Type B pancreatic cell (in vitro differentiated cells): ENCODE data around the gene SPACA5. TPM values are rescaled to one million over a fixed set of nuclear protein-coding genes. Genes with fewer than 3 reads are reported as not detected.
"Not testable (repeated sequence)": the region's sequence is repeated elsewhere in the genome, so short reads cannot be mapped to it uniquely, and the experiment has no call there.

Experiments used
- DNase-seq: peaks from one replicate; pipeline ENCODE4 v3.0.0; 2021; ENCODE audit warnings: mixed read lengths; ENCODE audit not compliant: unreplicated experiment; ENCODE audit errors: extremely low spot score
- H3K27ac Mint-ChIP-seq: 2 replicates; pipeline ENCODE4 v1.8.0; 2021; ENCODE audit warnings: mild to moderate bottlenecking, mixed read lengths
- H3K27me3 Mint-ChIP-seq: 2 replicates; pipeline ENCODE4 v1.8.0; 2021; ENCODE audit warnings: mixed read lengths
- H3K36me3 Mint-ChIP-seq: 2 replicates; pipeline ENCODE4 v1.8.0; 2021; ENCODE audit warnings: mixed read lengths
- H3K4me1 Mint-ChIP-seq: one replicate; pipeline ENCODE4 v1.8.0; 2021; ENCODE audit warnings: mixed read lengths; ENCODE audit not compliant: unreplicated experiment
- H3K4me3 Mint-ChIP-seq: 2 replicates; pipeline ENCODE4 v1.8.0; 2021; ENCODE audit warnings: mild to moderate bottlenecking, mixed read lengths
- H3K9me3 Mint-ChIP-seq: 2 replicates; pipeline ENCODE4 v1.8.0; 2021; ENCODE audit warnings: mixed read lengths
- CTCF ChIP-seq: fragments of 200-600 bp; sonication (generic); conservative IDR thresholded peaks from 2 replicates; pipeline ENCODE4 v1.5.0; 2021; ENCODE audit warnings: antibody characterized with exemption, mild to moderate bottlenecking
- long read RNA-seq: library from polyadenylated mRNA; unstranded; transcript quantifications from one replicate; pipeline ENCODE4 v2.0.0, GENCODE V29; 2020
- total RNA-seq: library from RNA; stranded (reverse); gene quantifications from 2 replicates; pipeline ENCODE4 v1.2.1, GENCODE V29; 2021; ENCODE audit warnings: low replicate concordance

The SPACA5 gene
- not detected in 2 replicates for total RNA-seq
- long read RNA-seq, result 0 reads

- H3K36me3 Mint-ChIP-seq, DNase-seq, H3K4me3 Mint-ChIP-seq, H3K27me3 Mint-ChIP-seq, H3K9me3 Mint-ChIP-seq, H3K4me1 Mint-ChIP-seq, H3K27ac Mint-ChIP-seq: not testable (repeated sequence)
Measured at GRCh38 chrX:48006688-48007087, at the start of gene SPACA5. TSS of gene SPACA5 (plus strand) at chrX:48006988. CDS start at chrX:48007803, 815 bp downstream.

GRCh38 chrX:47958206-47958605, 48.6 kb upstream of the SPACA5 start:
- H3K27ac Mint-ChIP-seq, H3K4me1 Mint-ChIP-seq, DNase-seq, H3K27me3 Mint-ChIP-seq, H3K9me3 Mint-ChIP-seq, H3K4me3 Mint-ChIP-seq, H3K36me3 Mint-ChIP-seq: not testable (repeated sequence)

GRCh38 chrX:47958761-47959342, 47.9 kb upstream of the SPACA5 start:
- Mint-ChIP-seq H3K27me3 (no peaks in the 10 kb centered on the region), H3K27ac (no peak overlapping the region), H3K36me3 (no peaks in the 10 kb centered on the region), H3K4me3 (no peak overlapping the region), H3K4me1 (no peaks in the 10 kb centered on the region), H3K9me3 (peaks cover 7% of the 10 kb centered on the region)
- DNase-seq, result no peak
- no peak for TF ChIP-seq CTCF

GRCh38 chrX:47960406-47960805, 46.4 kb upstream of the SPACA5 start:
- no peak overlapping the region for H3K4me3 Mint-ChIP-seq
- no peak for DNase-seq
- H3K36me3 Mint-ChIP-seq, result peaks cover 3% of the 10 kb centered on the region
- H3K9me3 Mint-ChIP-seq, result peaks cover 13% of the 10 kb centered on the region
- H3K27me3 Mint-ChIP-seq, result no peaks in the 10 kb centered on the region
- no peaks in the 10 kb centered on the region for H3K4me1 Mint-ChIP-seq
- H3K27ac Mint-ChIP-seq, result no peak overlapping the region
- TF ChIP-seq CTCF, result no peak

- not testable (repeated sequence) for DNase-seq, H3K4me1 Mint-ChIP-seq, H3K27me3 Mint-ChIP-seq, H3K36me3 Mint-ChIP-seq, H3K27ac Mint-ChIP-seq, H3K4me3 Mint-ChIP-seq
- peaks cover 13% of the 10 kb centered on the region for H3K9me3 Mint-ChIP-seq
Measured at GRCh38 chrX:47961830-47962229, 45.0 kb upstream of the SPACA5 start.

- not testable (repeated sequence) for H3K4me3 Mint-ChIP-seq, H3K27me3 Mint-ChIP-seq, DNase-seq, H3K27ac Mint-ChIP-seq, H3K4me1 Mint-ChIP-seq, H3K36me3 Mint-ChIP-seq
- peaks cover 18% of the 10 kb centered on the region for H3K9me3 Mint-ChIP-seq
Measured at GRCh38 chrX:47965526-47965925, 41.3 kb upstream of the SPACA5 start.

- Mint-ChIP-seq H3K27me3 (no peaks in the 10 kb centered on the region), H3K27ac (no peak overlapping the region), H3K4me3 (no peak overlapping the region), H3K9me3 (peaks cover 33% of the 10 kb centered on the region), H3K36me3 (peaks cover 44% of the 10 kb centered on the region), H3K4me1 (no peaks in the 10 kb centered on the region)
- no peak for DNase-seq
- TF ChIP-seq CTCF, result no peak
Measured at GRCh38 chrX:47973235-47973634, 33.6 kb upstream of the SPACA5 start.
